NK-92 (cell line): ENCODE data around the gene MOB2.
"Not testable (repeated sequence)": the region's sequence is repeated elsewhere in the genome, so short reads cannot be mapped to it uniquely, and the experiment has no call there.

Experiments used
- DNase-seq: peaks from one replicate; lab custom pipeline; 2025; ENCODE audit not compliant: unreplicated experiment; lab: John Stamatoyannopoulos, UW

MOB2 gene

DNA sequence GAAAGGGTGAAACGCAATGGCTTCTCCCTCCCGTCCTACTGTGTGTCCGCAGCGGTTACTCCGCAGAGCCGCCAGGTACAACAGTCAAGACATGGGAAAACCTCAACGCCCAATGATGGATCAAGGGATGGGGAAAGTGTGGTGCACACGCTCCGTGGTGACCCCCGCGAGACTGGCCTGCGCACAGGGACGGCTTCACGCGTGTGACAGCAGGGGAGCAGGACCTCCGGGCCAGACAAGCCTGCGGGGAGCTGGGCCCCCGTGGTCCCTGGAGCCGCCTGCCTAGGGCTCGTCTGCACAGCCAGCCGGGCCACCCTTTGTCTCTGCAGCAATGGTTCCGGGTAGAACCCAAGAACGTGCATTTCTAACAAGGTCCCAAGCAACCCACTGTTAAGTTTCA is 31.7 kb upstream of the MOB2 start:
- DNase-seq: no peak

DNA sequence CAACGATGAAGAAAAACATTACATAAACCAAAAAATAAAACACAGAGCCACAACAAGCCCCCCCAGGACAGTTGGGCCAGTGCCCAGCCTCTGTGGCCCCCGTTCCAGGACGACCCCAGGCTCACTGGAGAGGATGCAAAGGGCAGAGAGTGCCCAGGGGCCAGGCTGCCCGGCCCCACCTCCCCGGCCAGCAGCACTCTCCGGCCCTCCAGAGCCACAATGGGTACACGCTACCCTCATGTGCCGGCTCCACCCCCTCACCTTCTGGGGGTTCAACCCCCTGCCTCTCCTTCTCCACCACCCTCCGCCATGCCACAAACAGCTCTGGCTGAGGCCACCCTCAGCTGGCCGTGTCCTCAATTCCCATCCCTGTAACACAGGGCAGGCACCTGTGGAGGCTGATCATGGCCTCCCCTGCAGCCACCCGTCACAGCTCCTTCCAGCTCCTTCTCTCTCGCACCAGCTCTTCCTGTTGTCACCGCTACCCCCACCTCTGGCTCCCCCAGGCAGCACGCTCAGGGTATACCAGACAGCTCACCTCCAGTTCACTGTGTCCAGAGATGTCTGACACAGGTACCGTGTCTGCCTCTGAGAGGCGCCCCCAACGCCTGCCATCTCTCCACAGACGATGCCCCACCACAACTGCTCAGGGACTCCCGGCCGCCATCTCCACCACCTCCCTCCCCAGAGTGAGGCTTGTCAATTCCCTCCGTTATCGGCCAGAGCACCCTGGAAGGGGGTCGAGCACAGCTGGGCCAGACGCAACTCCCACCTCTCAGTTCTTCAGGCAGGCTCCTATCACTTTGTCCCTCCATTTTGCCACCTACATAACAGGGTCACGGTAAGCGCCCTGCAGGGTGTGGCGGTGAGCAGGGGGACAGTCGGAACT is 30.8 kb upstream of the MOB2 start:
- DNase-seq: no peak

DNA sequence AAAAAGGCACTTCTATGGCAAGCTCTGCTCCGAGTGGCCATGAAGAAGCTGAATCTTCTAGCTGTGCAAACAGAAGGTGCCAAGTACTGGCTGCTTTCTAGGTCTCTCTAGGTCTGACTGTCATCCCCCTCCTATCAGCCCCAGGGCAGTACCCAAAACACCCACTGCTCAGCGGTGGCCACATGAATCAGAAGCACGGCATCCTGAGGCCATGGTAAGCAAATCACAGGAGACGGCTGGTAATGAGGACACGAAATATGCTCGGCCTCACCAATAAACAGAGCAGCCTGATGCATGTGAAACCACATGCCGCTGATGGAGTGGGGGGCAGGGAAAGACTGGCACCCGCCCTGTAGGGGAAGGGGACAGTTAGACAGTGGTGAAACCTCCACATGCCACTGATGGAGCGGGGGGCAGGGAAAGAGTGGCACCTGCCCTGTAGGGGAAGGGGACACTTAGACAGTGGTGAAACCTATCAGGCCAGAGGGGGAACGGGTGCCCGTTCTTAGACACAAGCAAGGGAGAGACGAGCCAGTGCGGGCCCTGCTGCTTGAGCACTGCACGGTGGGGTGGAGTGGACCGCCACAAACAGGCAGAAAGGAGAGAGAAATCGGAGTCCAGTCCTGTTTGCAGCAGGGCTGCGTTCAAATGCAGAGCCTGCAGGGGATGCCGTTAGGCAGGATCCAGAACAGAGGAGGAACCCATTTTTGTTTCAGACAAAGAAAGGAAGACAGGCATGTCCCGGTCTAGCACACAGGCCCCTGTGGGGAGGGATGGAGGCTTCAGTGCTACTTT is 29.9 kb upstream of the MOB2 start:
- no peak for DNase-seq

DNA sequence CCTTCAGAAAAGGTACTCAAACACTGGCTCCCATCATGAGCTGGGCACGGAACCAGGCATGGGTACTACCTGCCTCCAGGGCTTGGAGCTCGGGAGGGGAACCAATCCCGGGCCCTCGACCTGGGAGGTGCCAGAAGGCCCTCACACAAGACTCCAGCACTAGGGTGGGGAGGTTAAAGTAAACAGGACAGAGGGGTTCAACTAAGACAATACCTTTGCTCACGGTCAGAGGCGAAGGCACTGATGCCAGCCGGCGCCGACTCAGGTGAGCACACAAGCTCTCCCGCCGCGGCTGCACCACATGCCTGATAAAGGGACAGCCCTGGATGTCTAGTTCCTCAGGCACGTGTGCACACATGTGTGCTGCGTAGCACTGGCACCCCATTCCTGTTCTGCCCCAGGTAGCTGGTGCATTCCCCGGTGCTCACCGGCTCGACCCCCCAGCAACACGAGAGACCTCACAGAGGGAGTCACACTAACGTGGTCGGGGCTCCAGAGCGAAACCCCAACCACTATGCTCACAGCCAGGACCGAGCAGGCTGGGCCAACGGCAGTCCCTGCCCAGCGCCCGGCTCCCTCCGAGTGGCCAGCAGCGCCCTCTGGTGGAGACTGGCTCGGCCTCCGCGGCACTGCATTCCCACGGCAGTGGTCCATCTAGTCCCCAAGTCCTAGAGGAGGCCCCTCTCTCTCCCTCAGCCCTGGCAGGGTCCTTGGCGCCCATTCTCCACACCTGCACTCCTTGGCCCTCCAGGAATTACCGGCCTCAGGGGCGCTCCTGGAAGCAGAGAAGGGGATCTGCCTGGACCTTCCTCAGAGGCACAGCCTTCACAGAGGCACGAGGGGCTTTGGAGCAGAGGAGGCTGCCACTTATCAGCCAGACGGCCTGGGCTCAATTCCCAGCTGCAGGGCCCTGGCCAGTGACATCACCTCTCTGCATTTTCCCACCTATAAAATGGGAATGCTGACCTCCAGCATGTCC is 28.8 kb upstream of the MOB2 start:
- DNase-seq: no peak

GRCh38 chr11:1514336-1515061 is 27.9 kb upstream of the MOB2 start:
- DNase-seq: no peak

GRCh38 chr11:1513326-1514296 is 27.0 kb upstream of the MOB2 start:
- no peak for DNase-seq

GRCh38 chr11:1512531-1513258 is 26.1 kb upstream of the MOB2 start:
- not testable (repeated sequence) for DNase-seq

DNA sequence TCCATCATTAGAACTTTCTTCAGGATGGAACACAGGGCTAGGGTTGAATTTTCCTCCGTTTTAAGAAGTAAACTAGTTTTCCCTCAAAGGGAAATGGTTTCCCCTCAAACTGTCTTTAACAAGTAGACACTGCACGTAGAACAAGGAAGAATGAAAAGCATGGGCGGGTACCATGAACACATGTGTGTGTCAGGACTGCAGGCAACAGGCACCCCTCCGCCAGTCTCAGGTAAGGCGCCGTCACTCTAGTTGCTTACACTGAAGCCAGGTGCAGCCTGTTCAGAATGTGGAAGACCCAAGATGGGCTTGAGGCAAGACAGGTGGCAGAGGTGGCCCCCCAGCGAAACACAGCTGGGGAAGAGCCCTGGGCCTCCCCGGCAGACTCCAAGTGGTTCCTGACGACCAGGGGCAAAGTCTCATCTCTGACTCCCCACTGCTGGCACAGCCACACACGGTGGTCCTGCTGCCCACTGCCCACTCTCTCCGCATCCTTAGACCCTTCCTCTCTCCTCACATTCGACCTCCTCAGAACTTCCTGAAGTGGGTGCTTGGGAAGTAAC is 25.4 kb upstream of the MOB2 start:
- no peak for DNase-seq

GRCh38 chr11:1510928-1511327 is 24.3 kb upstream of the MOB2 start:
- DNase-seq: no peak

GRCh38 chr11:1510351-1510750 is 23.8 kb upstream of the MOB2 start:
- DNase-seq: not testable (repeated sequence)

DNA sequence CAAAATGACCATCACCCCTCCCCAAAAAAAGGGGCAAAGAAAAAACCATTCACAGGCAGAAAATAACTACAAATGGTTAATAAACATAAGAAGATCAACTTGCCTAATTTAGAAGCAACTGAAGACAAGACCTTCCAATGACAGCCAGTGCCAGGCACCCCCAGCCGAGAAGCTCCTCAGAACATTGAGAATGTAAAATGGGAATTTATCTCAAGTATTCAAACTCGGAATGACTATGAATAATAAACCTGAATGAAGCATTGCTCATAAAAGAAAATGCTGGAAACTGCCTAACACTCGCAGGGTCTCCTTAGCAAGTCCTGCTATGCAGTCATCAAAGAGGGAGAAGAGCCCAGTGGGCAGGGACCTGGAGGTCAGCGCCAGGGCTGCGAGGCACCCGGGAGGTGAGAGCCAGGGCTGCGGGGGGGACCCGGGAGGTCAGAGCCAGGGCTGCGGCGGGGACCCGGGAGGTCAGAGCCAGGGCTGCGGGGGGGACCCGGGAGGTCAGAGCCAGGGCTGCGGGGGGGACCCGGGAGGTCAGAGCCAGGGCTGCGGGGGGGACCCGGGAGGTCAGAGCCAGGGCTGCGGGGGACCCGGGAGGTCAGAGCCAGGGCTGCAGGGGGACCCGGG is 23.2 kb upstream of the MOB2 start:
- no peak for DNase-seq

DNA sequence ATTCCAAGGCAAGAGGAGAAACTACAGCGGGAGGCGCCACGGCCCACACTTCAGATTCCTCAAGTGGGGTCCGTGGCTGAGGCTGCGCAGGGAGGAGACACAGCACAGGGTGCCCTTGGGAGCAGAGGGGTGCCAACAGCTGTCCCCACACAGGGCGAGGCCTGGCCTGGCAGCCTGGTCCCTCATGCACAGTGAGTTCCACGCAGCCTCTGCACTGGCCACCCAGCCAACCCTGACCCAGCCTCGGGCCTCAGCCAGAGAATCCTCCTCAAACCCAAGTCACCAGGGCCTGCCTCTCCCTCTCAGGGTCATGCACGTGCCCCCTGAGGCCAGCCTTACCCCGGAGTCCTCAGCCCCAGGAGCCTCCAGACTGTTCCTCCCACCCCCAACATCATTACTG is 22.4 kb upstream of the MOB2 start:
- no peak for DNase-seq

DNA sequence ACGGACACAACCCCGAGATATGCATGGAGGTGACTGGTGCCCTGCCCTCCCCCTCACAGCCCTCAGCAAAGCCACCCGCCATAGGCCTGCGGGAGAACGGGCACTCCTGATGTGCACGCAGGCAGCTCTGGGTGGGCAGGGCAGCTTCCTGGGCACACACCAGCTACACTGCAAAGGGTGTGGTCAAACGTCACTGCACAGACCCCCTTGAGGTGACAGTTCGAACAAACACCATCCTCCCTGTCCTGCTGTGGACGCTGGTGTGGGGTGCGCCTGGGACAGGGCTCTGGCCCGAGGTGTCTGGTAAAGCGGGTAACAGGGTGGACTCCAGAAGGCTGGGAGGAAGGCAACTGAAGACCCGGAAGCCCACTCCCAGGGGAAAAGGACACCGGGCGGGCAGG is 21.9 kb upstream of the MOB2 start:
- no peak for DNase-seq

DNA sequence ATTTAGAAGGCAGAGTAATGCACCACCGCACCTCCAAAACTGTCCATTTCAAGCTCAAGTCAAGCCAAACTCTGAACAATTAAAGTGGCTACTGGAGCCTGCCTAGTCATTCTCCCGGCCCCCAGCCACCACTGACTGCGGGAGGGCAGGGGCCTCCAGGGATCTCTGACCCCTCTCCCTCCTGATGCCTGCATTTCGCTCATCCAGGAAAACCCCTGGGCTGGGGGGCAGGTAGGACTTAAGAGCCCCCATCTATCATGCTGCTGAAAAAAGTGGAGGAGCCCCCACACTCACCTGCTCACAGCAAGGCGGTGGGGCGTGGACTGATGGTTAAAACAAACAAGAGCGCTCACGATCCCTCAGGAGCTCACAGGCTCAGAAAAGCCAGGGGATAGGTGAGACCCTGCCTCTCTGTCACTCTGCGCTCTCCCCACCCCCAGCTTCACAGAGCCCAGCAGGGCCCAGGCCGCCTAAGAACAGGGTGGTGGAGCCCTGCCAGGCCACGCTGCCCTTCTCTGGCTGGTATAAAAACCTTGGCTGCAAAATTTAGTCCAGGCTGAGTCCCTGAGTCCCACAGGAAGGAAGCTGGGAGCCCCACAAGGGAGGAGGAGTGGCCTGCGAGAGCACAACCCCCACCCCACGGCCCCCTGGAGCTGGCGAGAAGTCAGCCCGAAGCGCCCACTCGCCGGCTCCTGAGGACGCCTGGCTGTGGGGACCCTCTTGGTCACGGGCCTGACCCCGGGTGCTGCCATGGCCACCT is 21.0 kb upstream of the MOB2 start:
- no peak for DNase-seq

DNA sequence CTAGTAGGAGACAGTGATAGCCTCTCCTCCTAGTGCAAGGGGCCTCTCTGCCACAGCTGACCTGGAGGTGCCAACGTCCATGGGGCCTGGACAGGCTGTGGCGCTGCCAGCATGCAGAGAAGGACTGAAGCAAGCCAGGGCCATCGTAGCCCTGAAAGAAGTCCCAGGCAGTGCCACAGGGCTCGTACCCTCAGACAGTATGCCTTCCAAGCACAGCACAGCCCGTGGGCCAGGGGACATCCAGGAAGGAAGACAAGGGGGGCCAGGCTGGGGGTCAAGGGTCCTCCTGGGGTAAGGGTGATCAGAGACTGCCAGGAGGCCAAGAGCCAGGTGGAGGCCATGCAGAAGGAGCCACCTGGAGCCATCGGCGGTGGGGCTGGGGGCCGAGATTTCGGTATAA is 20.4 kb upstream of the MOB2 start:
- DNase-seq: no peak

- no peak for DNase-seq
These were observed 18.9 kb upstream of the MOB2 start for GRCh38 chr11:1505480-1505879.
